HG03378 (cell line): ENCODE results near the gene SPIRE2.
"Not testable (repeated sequence)": the region's sequence is repeated elsewhere in the genome, so short reads cannot be mapped to it uniquely, and the experiment has no call there.

Experiments used
- ATAC-seq: cut with Tn5 transposase; IDR thresholded peaks from one replicate; pipeline ENCODE4 v1.9.1; 2021; ENCODE audit warnings: mild to moderate bottlenecking, moderate library complexity; ENCODE audit not compliant: unreplicated experiment

Gene SPIRE2

GRCh38 chr16:89912143-89912542 lies 83.9 kb downstream of the SPIRE2 start:
- no peak for ATAC-seq

GRCh38 chr16:89912627-89913026 lies 84.4 kb downstream of the SPIRE2 start:
- no peak for ATAC-seq

GRCh38 chr16:89913408-89914387 lies 85.4 kb downstream of the SPIRE2 start:
- no peak for ATAC-seq

DNA sequence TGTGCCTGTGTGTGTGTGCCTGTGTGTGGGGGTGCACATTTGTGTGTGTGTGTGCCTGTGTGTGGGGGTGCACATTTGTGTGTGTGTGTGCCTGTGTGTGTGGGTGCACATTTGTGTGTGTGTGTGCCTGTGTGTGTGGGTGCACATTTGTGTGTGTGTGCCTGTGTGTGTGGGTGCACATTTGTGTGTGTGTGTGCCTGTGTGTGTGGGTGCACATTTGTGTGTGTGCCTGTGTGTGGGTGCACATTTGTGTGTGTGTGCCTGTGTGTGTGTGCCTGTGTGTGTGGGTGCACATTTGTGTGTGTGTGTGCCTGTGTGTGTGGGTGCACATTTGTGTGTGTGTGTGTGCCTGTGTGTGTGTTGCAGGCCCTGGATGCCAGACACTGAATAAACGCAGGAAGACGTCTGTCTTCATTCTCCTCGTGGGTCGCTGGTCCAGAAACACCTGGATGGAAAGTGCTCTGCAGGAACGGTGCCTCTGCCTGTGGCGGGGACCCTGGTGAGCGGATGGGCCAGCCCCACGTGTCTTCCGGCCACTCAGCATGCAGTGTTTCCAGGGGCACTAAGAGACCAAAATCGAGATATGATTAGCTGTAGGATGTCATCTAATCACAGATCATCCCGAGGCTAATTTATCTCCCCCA lies 86.5 kb downstream of the SPIRE2 start:
- ATAC-seq: not testable (repeated sequence)

DNA sequence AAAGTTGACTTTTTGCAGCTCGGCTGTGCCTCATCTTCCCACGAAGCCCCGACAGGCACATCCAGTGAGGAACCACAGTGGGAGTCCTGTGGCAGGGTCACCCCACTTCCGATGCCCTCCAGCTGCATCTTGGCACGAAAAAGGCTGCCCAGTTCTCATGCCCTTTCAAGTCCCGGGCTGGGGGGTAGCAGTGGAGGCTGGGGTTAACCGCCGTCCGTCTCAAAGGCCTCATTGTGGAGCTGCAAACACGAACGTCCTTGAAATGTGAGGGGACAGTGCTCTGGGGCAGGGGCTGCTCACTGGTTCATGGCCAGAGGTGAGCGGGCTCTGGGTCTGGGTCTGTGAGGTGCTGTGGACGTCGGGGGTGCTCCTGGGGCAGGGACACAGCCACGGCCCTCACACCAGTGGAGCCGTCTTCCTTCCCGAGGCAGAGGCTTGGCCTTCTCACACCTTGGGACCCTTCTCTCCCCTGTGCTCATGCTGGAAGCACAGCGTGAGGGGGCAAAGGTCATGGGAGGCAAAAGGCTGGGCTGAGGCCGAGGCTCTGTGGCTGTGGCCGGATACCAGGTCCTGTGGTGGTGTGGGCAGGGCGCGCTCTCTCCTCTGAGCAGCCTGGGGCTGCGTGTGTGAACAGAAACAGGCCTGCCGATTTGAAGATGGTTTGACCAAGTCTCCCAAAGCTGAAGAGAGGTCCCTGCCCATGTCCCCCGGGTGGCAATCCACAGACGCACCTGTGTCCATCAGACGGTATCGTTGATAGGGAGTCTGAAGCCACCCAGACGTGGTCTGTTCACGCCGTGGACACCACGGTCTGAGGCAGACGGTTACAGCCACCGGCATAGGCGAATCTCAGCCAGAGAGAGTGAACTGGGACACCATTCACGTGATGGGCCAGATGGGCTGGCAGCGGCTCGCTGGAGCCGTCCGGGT lies 87.3 kb downstream of the SPIRE2 start:
- no peak for ATAC-seq

DNA sequence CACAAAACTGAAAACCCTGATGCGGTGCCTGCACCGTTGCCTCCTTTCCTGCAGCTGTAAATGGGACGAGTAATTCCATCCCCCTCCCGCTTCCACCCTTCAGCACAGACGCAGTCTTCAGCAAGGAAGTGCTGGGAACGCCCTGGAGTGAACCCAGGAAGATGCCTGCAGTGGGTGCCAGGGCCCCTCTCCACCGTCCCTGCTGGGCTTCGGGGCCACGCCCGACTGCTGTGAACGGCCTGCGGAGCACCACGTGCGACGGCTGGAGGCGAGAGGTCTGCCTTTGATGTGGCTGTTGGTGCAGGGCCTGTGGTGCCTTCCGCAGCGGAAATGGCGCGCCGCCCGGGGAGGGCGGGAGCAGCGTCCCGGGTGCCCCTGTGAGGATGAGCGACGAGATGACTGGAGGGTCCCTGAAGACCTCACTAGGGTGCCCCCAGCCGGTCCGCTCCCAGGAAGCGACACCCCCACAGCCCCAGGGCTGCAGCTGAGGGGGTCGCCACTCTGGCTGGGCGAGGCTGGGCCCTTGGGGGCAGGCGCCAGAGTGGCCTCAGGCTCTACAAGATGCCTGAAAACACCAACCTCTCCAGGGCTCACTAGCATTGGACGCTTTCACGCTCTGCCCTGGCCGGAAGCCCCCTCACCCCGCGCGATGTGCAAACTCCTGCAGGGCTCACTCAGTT lies 89.6 kb downstream of the SPIRE2 start:
- ATAC-seq: peak; percentile 75

DNA sequence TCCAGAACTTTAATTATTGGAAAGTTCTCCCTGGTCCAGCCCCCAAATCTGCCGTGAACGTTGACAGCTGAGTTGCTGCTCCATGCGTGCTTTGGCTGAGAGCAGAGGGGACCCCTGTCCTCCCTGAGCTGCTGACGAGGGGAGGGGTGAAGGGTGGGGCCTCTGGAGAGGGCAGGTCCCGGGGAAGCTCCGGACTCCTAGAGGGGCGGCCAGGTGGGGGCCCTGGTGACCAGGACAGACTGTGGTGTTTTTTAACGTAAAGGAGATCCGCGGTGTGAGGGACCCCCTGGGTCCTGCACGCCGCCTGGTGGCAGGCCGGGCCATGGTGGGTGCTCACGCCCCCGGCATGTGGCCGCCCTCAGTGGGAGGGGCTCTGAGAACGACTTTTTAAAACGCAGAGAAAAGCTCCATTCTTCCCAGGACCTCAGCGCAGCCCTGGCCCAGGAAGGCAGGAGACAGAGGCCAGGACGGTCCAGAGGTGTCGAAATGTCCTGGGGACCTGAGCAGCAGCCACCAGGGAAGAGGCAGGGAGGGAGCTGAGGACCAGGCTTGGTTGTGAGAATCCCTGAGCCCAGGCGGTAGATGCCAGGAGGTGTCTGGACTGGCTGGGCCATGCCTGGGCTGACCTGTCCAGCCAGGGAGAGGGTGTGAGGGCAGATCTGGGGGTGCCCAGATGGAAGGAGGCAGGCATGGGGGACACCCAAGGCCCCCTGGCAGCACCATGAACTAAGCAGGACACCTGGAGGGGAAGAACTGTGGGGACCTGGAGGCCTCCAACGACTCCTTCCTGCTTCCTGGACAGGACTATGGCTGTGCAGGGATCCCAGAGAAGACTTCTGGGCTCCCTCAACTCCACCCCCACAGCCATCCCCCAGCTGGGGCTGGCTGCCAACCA lies 90.4 kb downstream of the SPIRE2 start, which contains the start of gene MC1R:
TSS of gene MC1R (plus strand) at position 410 of the 895 bp plus-strand sequence. CDS start at position 807, 397 bp downstream.
- ATAC-seq: no peak

DNA sequence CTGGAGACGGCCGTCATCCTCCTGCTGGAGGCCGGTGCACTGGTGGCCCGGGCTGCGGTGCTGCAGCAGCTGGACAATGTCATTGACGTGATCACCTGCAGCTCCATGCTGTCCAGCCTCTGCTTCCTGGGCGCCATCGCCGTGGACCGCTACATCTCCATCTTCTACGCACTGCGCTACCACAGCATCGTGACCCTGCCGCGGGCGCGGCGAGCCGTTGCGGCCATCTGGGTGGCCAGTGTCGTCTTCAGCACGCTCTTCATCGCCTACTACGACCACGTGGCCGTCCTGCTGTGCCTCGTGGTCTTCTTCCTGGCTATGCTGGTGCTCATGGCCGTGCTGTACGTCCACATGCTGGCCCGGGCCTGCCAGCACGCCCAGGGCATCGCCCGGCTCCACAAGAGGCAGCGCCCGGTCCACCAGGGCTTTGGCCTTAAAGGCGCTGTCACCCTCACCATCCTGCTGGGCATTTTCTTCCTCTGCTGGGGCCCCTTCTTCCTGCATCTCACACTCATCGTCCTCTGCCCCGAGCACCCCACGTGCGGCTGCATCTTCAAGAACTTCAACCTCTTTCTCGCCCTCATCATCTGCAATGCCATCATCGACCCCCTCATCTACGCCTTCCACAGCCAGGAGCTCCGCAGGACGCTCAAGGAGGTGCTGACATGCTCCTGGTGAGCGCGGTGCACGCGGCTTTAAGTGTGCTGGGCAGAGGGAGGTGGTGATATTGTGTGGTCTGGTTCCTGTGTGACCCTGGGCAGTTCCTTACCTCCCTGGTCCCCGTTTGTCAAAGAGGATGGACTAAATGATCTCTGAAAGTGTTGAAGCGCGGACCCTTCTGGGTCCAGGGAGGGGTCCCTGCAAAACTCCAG lies 91.5 kb downstream of the SPIRE2 start:
- no peak for ATAC-seq

DNA sequence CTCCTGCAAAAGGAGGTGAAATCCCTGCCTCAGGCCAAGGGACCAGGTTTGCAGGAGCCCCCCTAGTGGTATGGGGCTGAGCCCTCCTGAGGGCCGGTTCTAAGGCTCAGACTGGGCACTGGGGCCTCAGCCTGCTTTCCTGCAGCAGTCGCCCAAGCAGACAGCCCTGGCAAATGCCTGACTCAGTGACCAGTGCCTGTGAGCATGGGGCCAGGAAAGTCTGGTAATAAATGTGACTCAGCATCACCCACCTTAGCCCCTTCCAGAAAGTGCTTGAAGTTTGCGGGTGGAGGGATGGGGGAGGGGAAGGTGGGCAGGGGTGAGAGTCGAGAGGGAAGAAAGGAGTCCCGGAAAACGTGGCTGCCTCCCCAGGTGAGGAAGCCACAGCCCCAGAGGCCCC lies 92.4 kb downstream of the SPIRE2 start:
- ATAC-seq: no peak
